ENCODE results near the gene CDK10.

DNA sequence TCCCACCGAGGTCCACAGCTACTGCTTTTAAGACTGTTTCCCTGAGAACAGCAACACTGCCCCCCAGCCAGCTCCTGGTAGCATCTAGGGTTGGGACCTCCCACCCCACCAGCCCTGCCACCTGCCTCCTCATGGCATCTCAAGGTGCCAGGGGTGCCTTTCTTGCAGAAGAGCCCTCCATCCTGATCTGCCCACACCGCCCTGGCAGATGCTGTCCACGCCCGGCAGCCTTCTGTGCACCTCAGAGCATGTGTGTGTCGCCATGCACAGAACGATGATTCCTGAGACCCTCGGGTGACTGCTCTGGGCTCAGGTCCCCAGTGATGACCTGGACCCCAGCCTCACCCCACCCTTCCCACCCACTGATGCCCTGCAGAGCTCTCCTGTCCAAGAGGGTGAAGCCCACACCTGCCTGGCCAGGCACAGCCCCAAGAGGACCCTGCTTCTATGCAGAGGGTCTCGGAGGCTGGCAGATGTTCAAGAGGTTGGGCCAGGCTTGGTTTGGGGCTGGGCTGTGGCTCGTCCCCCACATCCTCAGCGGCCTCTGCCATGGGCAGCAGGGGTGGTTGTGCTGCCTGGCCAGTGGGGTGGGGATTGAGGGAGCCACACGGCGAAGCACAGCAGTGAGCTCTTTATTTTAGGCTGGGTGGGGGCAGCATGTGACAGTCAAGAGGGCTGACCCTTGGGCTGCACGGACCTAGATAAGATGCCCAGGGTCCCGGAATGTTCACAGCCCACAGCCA lies 20.2 kb downstream of the CDK10 start:
- TF ChIP-seq, protein P1, sequence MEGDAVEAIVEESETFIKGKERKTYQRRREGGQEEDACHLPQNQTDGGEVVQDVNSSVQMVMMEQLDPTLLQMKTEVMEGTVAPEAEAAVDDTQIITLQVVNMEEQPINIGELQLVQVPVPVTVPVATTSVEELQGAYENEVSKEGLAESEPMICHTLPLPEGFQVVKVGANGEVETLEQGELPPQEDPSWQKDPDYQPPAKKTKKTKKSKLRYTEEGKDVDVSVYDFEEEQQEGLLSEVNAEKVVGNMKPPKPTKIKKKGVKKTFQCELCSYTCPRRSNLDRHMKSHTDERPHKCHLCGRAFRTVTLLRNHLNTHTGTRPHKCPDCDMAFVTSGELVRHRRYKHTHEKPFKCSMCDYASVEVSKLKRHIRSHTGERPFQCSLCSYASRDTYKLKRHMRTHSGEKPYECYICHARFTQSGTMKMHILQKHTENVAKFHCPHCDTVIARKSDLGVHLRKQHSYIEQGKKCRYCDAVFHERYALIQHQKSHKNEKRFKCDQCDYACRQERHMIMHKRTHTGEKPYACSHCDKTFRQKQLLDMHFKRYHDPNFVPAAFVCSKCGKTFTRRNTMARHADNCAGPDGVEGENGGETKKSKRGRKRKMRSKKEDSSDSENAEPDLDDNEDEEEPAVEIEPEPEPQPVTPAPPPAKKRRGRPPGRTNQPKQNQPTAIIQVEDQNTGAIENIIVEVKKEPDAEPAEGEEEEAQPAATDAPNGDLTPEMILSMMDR (IDR thresholded peaks at IDR 0.05), result no peak
- no peak for TF ChIP-seq POLR2A (IDR thresholded peaks at IDR 0.05)
